GM21526 (cell line): Measurements from ENCODE around the gene ANKRD37.

ENCODE experiments used
- ATAC-seq: cut with Tn5 transposase; IDR thresholded peaks from one replicate; pipeline ENCODE4 v1.9.1; 2021; ENCODE audit warnings: moderate library complexity; ENCODE audit not compliant: unreplicated experiment, low FRiP score

ANKRD37 gene

DNA sequence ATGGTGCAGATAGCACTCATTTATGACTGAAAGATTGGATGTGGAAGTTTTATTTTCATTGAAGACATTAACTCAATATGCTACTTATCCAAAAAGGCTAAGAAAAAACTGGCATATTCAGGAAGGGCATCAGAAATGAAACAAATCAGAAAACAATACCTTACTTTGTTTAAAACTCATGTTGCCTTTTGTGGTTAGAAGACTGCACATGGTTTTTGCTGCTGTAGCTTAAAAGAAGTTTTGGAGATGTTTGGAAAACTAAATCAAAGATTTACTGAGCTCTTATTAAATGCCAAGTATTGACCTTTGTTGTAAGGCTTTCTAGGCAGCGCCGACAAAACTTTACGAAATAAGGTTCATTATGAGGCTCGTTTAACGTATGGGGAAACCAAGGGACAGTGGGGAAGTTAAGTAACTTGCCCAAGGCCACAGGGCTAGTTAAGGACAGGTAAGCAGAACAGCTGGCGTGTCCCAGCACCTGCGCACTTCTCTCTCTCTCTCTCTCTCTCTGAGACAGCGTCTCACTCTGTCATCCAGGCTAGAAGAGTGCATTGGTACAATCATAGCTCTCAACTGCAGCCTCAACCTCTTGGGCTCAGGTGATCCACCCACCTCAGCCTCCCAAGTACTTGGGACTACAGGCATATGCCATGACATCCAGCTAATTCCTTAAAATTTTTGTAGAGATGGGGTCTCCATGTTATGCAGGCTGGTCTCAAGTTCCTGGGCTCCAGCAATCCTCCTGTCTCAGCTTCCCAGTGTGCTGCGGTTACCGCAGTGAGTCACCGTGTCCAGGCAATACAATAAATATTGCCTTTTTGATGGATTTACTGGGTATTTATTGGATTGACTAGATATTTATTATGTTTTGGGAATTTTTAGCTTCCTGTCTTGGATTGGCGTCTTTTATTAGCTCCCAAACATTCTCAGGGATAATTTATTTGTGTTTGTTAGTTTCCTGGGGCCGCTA, 17.0 kb upstream of the ANKRD37 start:
- ATAC-seq: no peak

DNA sequence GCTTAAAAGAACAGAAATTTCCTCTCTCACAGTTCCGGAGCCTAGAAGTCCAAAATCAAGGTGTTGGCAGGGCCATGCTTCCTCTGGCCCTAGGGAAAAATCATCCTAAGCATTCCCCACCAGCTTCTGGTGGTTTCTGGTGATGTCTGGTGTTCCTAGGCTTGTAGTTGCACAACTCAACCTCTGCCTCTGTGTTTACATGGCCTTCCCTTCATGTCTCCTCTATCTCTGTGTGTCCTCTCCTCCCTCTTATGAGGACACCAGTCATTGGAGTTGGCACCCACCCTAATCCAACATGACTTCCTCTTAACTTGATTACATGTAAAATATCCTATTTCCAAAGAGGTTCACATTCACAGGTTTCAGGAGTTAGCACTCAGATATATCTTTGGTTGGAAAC, 16.3 kb upstream of the ANKRD37 start:
- no peak for ATAC-seq

DNA sequence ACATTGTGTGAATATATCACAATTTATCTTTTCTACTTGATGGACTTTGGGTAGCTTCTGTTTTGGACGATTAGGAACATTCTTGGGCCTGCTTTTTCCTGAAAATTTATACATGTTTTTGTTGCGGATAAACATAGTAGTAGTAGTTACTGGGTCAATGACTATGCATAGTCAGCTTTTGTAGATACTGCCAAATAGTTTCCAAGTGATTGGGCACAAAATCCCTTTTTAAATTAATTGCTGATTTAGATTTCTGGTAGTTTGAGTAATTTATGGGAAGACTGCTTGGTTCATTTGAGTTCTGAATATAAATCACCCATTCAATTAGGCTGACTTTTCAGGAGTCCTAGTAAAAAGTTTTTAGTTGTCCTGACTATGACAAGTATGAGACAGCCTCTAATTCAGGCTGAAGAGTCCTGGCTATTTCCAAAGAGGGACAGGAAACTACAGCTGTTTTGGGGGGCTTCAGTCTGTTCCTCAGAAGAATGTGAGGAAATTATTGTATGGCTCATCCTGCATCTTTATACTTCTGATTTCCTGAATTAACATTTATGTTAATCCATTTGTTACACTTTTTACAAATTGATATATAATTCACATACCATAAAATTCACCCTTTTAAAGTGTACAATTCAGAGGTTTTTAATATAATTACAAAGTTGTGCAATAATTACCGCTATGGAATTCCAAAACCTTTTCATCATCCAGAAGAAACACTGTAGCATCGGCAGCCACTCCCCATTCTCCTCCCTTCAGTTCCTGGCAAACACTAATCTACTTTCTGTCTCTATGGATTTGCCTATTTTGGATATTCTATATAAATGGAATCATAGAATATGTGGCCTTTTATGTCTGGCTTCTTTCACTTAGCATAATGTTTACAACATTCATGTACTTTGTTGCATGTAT, 15.1 kb upstream of the ANKRD37 start:
- ATAC-seq: no peak

DNA sequence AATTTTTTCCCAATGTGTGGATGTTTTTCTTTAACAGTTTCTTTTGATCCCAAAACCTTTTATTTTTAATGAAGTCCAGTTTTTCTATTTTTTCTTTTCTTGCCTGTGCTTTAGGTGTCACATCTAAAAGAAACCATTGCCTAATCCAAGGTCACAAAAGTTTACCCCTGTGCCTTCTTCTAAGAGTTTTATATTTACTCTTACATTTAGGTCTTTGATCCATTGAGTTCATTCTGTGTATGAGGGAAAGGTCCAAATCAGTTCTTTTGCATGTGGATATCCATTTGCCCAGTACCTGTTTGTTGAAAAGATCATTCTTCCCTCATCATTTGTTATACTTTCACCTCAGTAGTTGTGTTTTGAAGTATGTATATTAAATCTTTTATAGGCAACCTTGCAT, 13.9 kb upstream of the ANKRD37 start:
- no peak for ATAC-seq

DNA sequence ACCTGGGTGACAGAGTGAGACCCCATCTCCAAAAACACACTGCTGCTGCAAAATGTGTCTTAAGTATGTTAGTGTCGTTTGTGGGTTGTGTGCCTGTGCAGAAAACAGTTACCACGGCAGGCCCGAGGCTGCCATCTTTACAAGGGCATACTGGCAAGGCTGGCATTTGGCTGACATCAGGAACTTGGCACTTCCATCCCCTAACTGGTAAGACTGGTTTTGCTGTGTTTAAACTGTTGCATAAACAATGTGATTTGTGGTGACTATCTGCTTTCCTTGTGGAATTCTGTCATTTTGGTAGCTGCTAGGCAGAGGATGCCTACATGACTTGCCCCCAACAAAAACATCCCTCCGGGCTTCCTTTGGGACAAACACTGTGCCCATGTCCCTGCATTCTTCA, 13.2 kb upstream of the ANKRD37 start:
- ATAC-seq: no peak

DNA sequence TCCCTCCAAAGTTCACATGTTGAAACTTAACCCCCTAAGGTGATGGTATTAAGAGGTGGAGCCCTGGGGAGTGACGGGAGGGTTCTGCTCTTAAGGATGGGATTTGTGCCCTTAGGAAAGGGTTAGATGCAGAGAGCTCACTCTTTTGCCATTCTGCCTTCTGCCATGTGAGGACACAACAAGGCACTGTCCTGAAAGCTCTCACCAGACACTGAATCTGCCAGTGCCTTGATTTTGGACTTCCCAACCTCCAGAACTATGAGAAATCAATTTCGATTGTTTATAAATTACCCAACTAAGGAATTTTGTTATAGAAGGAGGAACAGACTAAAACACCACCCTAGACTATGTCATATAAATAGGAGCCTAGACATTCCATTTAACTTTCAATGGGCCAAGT, 12.6 kb upstream of the ANKRD37 start:
- ATAC-seq: no peak

DNA sequence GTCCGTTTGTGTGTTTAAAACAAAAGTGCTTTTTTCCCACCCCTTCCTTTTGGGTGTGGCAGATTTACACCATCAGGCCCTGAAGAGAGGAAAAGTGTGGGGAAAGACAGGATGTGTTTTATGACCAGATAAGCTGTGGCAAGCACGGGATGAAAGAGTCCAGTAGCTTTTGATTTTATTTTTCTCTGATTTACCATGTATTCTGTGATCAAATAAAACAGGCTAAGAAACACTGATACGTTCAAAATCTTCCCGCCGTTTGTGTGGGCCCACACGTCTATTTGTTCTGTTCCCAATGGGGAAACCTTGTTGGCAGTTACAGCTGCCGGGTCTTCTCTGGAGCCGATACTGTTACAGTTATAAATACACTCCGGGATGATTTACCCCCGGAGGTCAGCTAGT, 11.7 kb upstream of the ANKRD37 start:
- no peak for ATAC-seq

DNA sequence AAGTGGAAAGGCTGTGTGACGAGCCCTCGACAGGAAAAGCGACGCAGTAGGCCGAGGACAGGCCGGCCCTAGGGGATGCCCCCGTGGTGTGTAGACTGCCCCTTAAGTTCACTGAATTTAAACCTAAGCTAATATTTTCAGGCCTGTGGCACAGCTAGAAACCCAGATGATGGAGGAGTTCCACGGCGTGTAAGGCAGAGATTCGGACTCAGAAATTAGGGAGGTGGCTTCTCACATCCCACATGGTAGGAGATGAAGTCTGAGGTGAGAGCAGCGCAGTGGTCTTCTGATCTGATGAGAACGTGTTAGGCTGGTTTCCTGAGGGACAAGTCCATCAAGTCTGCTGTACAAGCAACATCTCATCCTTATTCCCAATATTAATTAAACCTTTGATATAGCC, 8.7 kb upstream of the ANKRD37 start:
- ATAC-seq: no peak

DNA sequence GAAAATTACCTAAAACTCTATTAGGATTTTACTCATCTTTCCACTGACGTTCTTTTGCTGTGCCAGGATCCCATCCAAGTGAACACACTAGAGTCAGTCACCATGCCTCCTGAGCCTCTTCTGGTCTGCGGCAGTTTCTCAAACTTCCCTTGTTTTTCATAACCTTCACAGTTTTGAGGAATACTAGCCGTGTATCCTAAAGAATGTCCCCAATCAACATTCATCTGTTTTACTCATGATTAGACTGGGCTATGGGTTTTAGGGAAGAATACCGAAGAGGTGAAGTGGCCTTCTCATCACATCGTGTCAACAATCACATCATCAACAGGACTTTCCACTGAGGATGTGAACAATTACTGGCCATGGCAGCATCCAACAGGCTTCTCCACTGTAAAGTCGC, 5.7 kb upstream of the ANKRD37 start:
- ATAC-seq: no peak

DNA sequence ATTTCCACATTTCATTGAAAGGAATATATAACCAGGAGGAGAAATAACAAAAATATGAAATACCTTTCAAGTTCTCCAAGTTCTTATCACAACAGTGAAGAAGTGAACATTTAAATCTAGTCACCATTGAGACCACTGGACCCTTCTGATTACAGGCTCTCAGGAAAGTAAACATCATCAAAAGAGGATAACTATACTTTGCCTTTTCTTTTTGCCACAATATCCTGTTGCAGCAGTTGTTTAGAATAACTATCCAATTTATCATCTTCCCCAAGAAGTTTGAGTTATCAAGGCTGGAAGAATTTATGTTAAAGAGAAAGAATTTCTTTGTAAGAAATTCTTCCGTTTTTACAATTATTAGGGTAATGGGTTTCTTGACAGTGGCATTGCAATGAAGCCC, 4.5 kb upstream of the ANKRD37 start:
- no peak for ATAC-seq

DNA sequence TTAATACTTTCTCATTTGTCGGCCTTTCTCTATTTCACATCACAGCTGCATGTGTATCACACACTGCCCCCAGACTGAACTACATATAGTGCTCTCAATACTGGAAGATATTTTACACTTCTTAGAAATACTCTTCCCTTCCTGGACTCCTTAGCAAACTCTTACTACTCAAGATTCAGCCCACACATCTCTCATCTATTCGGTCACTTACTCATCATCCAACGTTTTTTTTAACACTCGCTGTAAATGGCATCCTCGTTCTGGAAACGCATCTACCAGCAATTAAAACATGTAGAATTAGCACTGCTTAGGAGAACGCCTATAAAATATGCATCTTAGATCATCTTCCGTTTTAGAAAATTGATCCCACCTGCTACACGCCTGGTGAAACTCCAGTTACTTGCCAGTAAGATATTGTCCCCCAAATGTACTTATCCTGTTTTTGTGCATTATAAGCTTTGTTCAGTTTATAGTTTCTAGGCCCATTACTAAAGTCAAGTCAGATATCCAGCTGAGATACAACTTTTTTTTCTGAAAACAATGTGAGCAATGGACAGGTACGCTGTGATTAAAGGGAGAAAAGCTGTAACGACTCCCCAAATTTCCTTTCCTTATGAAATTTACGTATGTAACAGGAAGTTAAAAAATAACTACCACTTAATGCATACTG, 1.9 kb upstream of the ANKRD37 start:
- no peak for ATAC-seq

DNA sequence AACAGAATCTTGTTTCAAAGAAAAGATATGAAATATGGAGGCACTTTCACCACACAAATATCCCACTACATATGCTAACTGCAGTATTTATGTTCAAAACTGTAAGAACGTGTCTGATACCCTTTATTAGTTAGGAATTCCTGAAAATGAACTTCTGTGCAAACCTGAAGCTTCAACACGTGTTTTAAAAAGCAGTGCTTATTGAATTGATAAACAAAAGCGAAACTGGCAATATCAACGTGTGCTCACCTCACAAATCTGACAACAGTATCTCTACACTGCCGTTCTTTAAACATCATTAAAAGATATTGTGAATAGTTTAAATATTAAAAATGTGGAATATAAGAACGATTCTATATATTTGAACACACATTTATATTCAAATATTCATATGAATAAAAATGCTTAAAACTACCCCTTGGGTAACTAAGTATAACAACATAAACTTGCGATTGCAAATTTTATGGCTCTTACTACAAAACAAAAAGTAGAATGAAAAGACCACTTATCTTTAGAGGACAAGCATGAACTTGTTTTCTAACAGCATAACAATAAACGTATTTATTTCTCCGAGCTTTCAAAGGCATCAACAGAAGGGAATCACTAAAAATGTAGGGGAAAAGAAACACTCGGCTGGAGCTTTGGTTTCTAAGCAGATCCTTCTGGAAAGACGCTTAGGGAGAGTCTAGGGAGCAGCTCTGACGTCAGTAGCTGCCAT, 1.2 kb upstream of the ANKRD37 start, which contains the start of gene LRP2BP:
Gene LRP2BP (minus strand): TSS at position 687 of the 718 bp plus-strand sequence. CDS start 17,738 bp downstream, outside the sequence.
- ATAC-seq: no peak

DNA sequence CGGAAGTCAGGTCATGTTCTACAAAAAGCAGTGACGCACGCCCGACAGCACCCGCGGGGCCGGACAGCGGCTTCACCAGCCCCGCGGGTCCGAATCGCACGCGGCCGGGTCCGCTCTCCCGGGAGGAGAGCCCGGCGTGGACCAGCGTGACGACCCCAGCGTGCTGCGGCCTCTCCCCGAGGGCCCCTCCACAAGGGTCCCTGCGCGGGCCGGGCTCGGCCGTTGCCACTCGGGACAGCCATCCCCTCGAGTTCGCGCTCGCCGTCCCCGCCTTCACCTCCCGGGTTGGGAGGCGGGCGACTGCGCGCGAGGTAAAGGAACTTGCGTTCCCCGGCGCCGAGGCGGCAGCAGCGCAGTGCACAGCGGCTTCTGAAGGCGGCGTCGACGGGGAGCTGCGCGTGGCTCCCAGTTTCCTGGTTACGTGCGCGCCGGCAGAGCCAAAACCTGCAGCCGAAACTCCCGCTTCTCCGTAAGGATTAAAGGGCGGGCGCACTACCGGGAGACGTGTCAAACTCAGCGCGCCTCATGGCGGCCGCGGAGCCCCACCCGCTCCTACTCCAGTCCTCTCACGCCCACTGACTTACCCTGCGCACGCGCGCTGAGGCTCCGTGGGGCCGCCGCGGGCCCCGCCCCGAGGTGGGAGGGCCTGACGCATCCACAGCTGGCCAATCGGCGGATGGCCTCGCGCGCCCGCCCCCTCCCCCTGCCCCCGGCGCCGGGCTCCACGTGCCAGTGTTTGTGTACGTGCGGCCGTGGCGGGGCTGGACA, 501 bp upstream of the ANKRD37 start:
- ATAC-seq: peak; percentile 74

DNA sequence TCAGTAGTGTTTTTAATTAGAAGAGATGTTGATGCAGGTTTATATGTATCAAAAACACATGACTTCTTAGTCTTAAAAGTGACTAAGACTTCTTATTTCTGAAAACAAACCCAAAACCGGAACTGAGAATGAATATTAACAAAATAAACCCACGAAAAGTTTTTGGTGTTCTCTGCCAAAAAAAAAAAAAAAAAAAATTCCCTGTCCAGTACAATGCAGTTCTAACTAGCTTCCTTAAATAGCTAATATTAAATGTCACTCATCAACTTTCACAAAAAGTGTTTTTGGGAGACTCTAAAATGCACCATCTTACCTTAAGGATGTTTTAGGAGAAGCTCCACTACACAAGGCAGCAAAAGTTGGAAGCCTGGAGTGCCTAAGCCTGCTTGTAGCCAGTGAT, 2.0 kb downstream of the ANKRD37 start:
- no peak for ATAC-seq

DNA sequence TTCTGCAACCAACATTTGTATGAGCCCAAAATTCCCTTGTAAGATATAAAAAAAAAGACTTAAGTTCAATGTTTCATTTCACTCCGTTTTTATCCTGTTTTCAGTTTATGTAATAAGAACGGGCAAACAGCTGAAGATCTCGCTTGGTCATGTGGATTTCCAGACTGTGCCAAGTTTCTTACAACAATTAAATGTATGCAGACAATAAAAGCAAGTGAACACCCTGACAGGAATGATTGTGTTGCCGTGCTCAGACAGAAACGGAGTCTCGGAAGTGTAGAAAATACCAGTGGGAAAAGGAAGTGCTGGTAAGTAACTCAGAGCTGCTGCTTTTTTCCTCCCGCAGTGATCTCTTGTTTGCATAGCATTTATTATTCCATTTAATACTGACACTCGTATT, 2.8 kb downstream of the ANKRD37 start:
- ATAC-seq: no peak

DNA sequence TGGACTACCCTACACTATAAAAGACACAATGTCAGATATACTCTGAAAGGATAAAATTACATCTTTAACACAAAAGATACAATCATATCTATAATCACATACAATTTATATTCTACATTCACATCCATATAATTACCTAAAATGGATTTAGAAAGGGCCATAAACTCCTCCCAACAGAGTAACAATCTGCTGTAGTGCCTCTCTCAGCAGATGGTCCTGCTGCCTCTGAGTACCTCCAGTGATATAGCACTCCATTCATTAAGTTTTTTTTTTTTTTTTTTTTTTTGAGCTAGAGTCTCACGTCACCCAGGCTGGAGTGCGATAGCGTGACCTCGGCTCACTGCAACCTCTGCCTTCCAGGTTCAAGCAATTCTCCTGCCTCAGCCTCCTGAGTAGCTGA, 7.4 kb downstream of the ANKRD37 start:
- no peak for ATAC-seq

DNA sequence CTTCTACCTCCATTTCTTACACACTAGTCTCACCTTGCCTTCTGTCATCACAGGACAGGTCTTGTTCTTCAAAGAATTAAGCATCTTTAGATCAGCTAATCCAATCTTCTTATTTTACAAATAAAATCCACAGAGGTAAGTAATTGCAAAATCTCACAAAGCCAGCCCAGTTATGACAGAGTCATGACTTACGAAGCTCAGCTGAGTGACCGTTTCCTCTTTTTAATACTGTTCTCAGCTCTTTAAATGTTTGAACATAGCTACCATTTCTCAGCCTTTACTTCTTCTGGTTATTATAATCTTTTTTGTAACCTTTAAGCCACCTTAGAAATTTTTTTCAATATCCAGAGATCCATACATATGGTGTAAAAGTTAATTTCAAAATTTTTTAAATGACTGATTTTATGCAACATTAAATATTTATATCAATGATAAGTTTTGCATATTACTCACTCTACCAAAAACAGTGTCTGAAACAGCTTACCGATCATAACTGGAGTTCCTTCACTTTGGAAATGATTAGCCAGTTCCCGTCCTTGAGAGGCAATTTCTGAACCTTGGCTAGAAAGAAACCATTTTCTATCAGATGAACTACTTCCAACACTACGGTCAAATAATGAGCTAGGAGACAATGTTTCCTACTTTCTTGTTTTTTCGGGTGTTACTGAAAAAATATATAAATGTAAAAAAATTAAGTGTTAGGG, 8.8 kb downstream of the ANKRD37 start:
- ATAC-seq: no peak

DNA sequence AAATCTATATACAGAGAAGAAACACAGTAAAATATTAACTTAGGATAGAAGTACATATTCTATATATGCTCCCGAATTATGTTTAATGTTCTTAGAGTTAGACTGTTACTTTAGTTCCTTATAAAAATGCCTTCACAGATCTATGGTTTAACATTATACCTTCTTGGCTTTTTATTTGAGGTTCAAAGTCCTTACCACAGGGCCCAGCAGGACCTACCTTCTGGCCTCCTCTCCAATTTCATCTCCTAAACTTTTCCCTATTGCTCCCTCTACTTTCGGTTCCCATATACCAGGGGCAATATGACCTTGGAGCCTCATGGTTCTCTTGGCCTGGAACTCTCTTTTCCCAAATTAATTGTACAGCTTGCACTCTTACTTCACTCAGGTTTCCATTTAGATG, 11.8 kb downstream of the ANKRD37 start:
- no peak for ATAC-seq

DNA sequence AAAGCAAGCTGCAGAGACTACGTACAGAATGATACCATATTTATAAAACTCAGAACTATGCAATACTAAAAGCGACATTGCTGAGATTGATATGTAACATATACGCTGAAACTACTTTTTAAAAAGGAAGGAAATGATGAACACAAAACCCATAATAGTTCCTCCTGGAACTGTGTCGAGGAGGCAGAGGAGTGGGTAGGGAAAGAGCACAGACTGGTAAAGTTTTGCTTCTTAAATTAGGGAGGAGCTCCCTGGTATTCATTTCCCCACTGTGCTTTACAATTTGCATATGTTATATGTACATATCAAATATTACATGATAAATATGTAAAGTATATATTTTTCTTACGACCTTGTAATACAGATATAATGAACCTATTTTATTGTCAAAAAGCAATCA, 15.2 kb downstream of the ANKRD37 start:
- ATAC-seq: no peak
